Measurements from ENCODE around the gene MRC2.

Gene MRC2

DNA sequence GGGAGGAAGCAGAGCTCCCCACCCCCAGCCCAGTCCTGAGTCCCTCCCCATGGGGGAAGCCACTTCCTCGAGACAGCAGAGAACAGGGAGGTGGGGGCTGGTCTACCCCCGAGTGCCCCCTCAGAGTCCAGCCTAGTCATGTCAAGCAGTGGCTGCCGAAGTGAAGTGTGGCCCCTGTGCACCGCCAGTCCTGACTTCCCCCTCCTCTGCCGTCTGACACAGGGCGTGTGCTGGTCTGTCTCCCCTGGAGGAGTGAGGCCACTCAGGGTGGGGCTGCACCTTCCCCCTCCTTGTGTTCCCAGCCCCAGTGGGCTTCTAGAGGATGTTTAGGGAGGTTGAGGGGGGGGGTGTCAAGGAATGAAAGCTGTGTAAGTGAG lies 46.9 kb downstream of the MRC2 start:
- H3F3A ChIP-seq (ENCODE audit: low read depth), result no peaks in the 10 kb centered on the region
- H2AFZ ChIP-seq (ENCODE audit: low read length), result no peak overlapping the region
- no peaks in the 10 kb centered on the region for H4K20me1 ChIP-seq (ENCODE audit: insufficient read depth, low read length, poor library complexity, severe bottlenecking)
- H3K79me2 ChIP-seq (ENCODE audit: insufficient read depth, low read length), result no peaks in the 10 kb centered on the region
- no peaks in the 10 kb centered on the region for H3K27me3 ChIP-seq (ENCODE audit: insufficient read depth, low read length, poor library complexity, severe bottlenecking)
- no peak overlapping the region for H3K9ac ChIP-seq (ENCODE audit: low read depth, low read length, poor library complexity, severe bottlenecking)
- no peaks in the 10 kb centered on the region for H3K4me1 ChIP-seq (ENCODE audit: insufficient read depth, low read length, poor library complexity, severe bottlenecking)
- no peak overlapping the region for H3K4me2 ChIP-seq (ENCODE audit: low read depth, low read length, poor library complexity, severe bottlenecking)
- no peak for TF ChIP-seq EZH2phosphoT487 (IDR thresholded peaks at IDR 0.05; ENCODE audit: borderline replicate concordance)
- no peak overlapping the region for H3K4me3 ChIP-seq (ENCODE audit: low read length, poor library complexity, severe bottlenecking)
- no peaks in the 10 kb centered on the region for H3K9me2 ChIP-seq (replicated peaks; ENCODE audit: low read depth, low read length)
- no peaks in the 10 kb centered on the region for H3K9me3 ChIP-seq (ENCODE audit: insufficient read depth, low read depth, low read length)
- no peaks in the 10 kb centered on the region for H3K36me3 ChIP-seq (ENCODE audit: insufficient read depth, low read length)

DNA sequence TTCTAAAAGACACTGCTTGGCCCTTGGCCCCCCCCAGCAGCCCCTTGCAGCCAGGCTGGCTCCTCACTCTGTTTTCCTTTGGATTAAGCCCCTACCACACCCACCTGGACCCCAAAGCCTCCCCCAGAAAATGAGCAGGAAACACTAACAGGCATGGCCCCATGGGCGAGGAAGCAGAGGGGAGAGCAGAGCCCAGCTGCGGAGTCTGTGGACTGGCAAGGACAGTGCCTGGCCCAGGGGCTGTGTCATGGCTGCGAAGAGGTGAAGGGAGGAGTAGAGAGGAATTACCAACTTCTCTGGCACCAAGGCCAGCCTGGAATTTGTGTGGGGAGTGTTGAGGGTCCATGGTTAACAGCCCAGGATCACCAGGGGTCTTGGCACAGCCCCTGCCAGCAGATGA lies 47.4 kb downstream of the MRC2 start:
- H3K36me3 ChIP-seq (ENCODE audit: insufficient read depth, low read length), result no peaks in the 10 kb centered on the region
- no peak for TF ChIP-seq EZH2phosphoT487 (IDR thresholded peaks at IDR 0.05; ENCODE audit: borderline replicate concordance)
- TF ChIP-seq, protein P1, sequence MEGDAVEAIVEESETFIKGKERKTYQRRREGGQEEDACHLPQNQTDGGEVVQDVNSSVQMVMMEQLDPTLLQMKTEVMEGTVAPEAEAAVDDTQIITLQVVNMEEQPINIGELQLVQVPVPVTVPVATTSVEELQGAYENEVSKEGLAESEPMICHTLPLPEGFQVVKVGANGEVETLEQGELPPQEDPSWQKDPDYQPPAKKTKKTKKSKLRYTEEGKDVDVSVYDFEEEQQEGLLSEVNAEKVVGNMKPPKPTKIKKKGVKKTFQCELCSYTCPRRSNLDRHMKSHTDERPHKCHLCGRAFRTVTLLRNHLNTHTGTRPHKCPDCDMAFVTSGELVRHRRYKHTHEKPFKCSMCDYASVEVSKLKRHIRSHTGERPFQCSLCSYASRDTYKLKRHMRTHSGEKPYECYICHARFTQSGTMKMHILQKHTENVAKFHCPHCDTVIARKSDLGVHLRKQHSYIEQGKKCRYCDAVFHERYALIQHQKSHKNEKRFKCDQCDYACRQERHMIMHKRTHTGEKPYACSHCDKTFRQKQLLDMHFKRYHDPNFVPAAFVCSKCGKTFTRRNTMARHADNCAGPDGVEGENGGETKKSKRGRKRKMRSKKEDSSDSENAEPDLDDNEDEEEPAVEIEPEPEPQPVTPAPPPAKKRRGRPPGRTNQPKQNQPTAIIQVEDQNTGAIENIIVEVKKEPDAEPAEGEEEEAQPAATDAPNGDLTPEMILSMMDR (conservative IDR thresholded peaks at IDR 0.05; ENCODE audit: low read length), result no peak

DNA sequence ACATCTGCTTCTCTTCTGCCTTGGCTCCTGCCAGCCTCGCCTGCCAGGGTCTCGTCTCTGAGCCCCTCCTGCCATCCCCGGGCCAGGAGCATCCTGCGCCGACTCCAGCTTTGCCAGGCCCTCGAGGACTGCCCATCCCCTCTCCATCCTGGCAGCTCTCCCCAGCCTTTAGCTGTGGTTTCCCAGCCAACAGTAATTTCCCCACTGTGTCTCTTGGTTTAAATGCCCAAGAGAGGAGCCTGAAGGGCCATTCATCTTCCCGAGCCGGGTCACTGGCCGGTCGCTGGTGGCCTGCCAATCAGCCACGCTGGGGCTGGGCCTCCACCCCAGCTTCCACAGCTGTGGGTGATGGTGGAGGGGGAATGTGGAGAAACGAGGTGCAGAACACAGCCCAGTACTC lies 47.8 kb downstream of the MRC2 start:
- Histone ChIP-seq H3K4me2 (ENCODE audit: low read depth, low read length, poor library complexity, severe bottlenecking) (no peak overlapping the region), H3F3A (ENCODE audit: low read depth) (no peaks in the 10 kb centered on the region), H4K20me1 (ENCODE audit: insufficient read depth, low read length, poor library complexity, severe bottlenecking) (no peaks in the 10 kb centered on the region), H3K79me2 (ENCODE audit: insufficient read depth, low read length) (no peaks in the 10 kb centered on the region), H3K9me3 (ENCODE audit: insufficient read depth, low read depth, low read length) (no peaks in the 10 kb centered on the region), H3K9me2 (replicated peaks; ENCODE audit: low read depth, low read length) (no peaks in the 10 kb centered on the region), H3K36me3 (ENCODE audit: insufficient read depth, low read length) (no peaks in the 10 kb centered on the region), H3K9ac (ENCODE audit: low read depth, low read length, poor library complexity, severe bottlenecking) (no peak overlapping the region), H3K4me3 (ENCODE audit: low read length, poor library complexity, severe bottlenecking) (no peak overlapping the region), H3K4me1 (ENCODE audit: insufficient read depth, low read length, poor library complexity, severe bottlenecking) (no peaks in the 10 kb centered on the region), H3K27me3 (ENCODE audit: insufficient read depth, low read length, poor library complexity, severe bottlenecking) (no peaks in the 10 kb centered on the region), H2AFZ (ENCODE audit: low read length) (no peak overlapping the region)
- TF ChIP-seq, protein P1 (conservative IDR thresholded peaks at IDR 0.05; ENCODE audit: low read length), result no peak
- TF ChIP-seq EZH2phosphoT487 (IDR thresholded peaks at IDR 0.05; ENCODE audit: borderline replicate concordance), result no peak

More for the DNA sequence above, 47.4 kb downstream of the MRC2 start:
- H3F3A ChIP-seq (ENCODE audit: low read depth), result no peaks in the 10 kb centered on the region
- no peaks in the 10 kb centered on the region for H3K9me2 ChIP-seq (replicated peaks; ENCODE audit: low read depth, low read length)
- H3K4me1 ChIP-seq (ENCODE audit: insufficient read depth, low read length, poor library complexity, severe bottlenecking), result no peaks in the 10 kb centered on the region
- no peak overlapping the region for H3K4me3 ChIP-seq (ENCODE audit: low read length, poor library complexity, severe bottlenecking)
- H3K79me2 ChIP-seq (ENCODE audit: insufficient read depth, low read length), result no peaks in the 10 kb centered on the region
- H4K20me1 ChIP-seq (ENCODE audit: insufficient read depth, low read length, poor library complexity, severe bottlenecking), result no peaks in the 10 kb centered on the region
- no peaks in the 10 kb centered on the region for H3K27me3 ChIP-seq (ENCODE audit: insufficient read depth, low read length, poor library complexity, severe bottlenecking)
- H3K9ac ChIP-seq (ENCODE audit: low read depth, low read length, poor library complexity, severe bottlenecking), result no peak overlapping the region
- H3K9me3 ChIP-seq (ENCODE audit: insufficient read depth, low read depth, low read length), result no peaks in the 10 kb centered on the region
- H2AFZ ChIP-seq (ENCODE audit: low read length), result no peak overlapping the region
- no peak overlapping the region for H3K4me2 ChIP-seq (ENCODE audit: low read depth, low read length, poor library complexity, severe bottlenecking)

DNA sequence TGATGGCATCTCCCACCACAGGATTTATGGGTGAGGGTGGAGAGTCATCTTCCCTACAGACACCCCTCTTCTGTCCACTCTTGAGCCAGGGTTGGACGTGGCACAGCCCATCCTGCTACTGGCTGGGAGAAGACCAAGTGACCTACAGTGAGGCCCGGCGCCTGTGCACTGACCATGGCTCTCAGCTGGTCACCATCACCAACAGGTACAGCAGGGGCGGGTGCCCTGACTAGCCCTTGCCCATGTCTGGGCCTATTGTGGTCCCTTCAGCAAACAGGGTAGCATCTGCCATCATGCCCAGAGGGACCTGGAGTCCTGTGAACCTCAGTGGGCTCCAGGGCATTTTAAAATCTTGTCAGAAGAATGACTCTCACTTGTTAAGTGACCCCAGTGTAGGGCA lies 48.2 kb downstream of the MRC2 start:
- H3K27me3 ChIP-seq (ENCODE audit: insufficient read depth, low read length, poor library complexity, severe bottlenecking), result no peaks in the 10 kb centered on the region
- H2AFZ ChIP-seq (ENCODE audit: low read length), result no peak overlapping the region
- H3K79me2 ChIP-seq (ENCODE audit: insufficient read depth, low read length), result no peaks in the 10 kb centered on the region
- no peaks in the 10 kb centered on the region for H3K9me2 ChIP-seq (replicated peaks; ENCODE audit: low read depth, low read length)
- H4K20me1 ChIP-seq (ENCODE audit: insufficient read depth, low read length, poor library complexity, severe bottlenecking), result no peaks in the 10 kb centered on the region
- H3F3A ChIP-seq (ENCODE audit: low read depth), result no peaks in the 10 kb centered on the region
- H3K9me3 ChIP-seq (ENCODE audit: insufficient read depth, low read depth, low read length), result no peaks in the 10 kb centered on the region
- H3K9ac ChIP-seq (ENCODE audit: low read depth, low read length, poor library complexity, severe bottlenecking), result no peak overlapping the region
- no peak overlapping the region for H3K4me2 ChIP-seq (ENCODE audit: low read depth, low read length, poor library complexity, severe bottlenecking)
- no peak overlapping the region for H3K4me3 ChIP-seq (ENCODE audit: low read length, poor library complexity, severe bottlenecking)
- H3K36me3 ChIP-seq (ENCODE audit: insufficient read depth, low read length), result no peaks in the 10 kb centered on the region
- no peaks in the 10 kb centered on the region for H3K4me1 ChIP-seq (ENCODE audit: insufficient read depth, low read length, poor library complexity, severe bottlenecking)
- no peak for TF ChIP-seq EZH2phosphoT487 (IDR thresholded peaks at IDR 0.05; ENCODE audit: borderline replicate concordance)
- TF ChIP-seq, protein P1 (conservative IDR thresholded peaks at IDR 0.05; ENCODE audit: low read length), result no peak

All from Loucy (cell line).